ENCODE results near the gene ATP8B3. TPM values are rescaled to one million over a fixed set of nuclear protein-coding genes. Genes with fewer than 3 reads are reported as not detected.
"Not testable (repeated sequence)": the region's sequence is repeated elsewhere in the genome, so short reads cannot be mapped to it uniquely, and the experiment has no call there.

ATP8B3 gene
- total RNA-seq, 1 donor from 2014 or later = 3.3 TPM

DNA sequence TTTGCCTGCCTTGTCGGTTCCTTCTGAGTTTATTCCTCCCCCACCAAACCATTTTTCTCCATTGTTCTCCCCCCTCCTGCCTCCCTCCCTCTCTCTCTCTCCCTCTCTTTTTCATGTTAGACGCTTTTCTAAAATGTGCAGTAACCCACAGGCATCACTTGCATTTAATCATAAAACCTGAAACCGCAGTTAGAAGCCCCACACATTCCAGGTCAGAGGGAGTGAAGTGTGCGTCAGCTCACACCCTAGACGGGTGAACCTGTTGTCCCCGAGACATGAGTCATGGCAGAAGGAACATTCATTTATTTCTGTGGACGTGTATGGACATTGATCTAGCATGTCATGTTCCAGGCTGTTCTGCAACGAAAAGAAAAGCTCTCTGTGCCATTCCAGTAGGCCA, 38.9 kb downstream of the ATP8B3 start:
- DNase-seq (ENCODE audit: low read depth, low spot score) = no peak

DNA sequence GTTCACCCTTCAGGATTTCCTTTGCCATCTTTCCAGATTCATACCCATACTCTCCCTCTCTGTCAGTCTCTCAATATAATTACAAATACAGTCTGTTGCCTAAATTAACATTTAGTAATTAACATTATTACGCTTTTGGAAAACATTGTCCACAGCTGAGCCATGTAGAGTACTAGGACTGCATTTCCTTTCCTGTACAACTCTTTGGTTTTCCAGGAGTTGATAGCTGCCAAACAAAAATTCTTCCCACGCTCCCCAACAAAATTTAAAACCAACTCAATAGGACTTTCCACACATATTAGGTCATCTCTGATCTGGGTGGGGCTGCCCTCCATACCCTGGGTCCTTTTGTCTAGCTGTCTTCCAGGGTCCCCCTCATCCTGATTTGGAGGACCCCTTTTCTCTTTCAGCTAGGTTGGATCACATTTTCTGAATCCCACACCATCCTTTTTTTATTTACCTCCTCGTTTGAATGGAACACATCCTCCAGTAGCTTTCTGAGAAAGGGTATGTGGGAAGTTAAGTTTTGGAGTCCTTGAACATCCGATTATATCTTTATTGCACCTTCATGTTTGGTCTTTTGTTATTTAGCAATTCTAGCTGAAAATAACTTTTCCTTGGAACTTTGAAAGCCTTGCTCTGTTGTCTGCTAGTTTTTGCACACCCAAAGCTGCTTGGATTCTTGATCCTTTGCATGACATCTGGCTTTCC, 41.1 kb downstream of the ATP8B3 start:
- no peak for DNase-seq (ENCODE audit: low read depth, low spot score)

DNA sequence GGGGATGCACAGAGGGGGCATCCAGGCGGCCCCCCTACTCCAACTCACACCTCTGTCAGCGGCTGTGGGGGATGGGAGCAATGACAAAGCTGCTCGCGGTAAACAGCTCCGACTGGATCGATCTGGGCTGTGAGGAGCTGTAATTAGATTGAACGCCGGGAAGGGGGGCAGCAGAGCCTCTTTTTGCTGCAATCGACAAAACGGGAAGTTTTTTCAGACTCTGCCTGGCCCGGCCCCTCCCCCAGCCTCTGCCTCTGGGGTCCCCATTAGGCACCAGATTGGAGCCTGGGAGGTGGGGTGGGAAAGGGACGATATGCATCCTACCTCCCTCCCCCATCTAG, 42.5 kb downstream of the ATP8B3 start:
- no peak for DNase-seq (ENCODE audit: low read depth, low spot score)

DNA sequence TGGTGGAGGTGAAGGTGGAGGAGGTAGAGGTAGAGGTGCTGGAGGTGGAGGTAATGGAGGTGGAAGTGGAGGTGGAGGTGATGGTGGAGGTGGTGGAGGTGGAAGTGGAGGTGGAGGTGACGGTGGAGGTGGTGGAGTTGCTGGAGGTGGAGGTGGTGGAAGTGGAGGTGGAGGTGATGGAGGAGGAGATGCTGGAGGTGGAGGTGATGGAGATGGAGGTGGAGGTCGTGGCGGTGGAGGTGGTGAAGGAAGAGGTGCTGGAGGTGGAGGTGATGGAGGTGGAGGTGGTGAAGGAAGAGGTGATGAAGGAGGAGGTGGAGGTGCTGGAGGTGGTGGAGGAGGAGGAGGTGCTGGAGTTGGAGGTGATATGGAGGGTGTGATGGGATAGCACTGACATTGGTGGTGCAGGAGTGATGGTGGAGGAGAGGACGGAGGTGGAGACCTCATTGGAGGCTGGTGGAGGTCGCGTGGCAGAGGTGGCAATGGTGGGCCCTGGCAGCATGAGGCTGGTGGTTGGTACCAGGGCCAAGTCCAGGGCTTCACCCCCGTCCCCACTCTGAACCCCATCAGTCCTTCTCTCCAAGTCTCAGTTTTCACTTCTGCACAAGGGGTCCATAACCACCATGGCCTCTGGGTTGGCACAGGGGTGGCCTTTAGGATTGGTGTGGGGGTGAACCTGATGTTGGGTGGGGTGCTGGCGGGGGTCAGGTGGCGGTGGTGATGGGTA, 43.0 kb downstream of the ATP8B3 start:
- no peak for DNase-seq (ENCODE audit: low read depth, low spot score)

DNA sequence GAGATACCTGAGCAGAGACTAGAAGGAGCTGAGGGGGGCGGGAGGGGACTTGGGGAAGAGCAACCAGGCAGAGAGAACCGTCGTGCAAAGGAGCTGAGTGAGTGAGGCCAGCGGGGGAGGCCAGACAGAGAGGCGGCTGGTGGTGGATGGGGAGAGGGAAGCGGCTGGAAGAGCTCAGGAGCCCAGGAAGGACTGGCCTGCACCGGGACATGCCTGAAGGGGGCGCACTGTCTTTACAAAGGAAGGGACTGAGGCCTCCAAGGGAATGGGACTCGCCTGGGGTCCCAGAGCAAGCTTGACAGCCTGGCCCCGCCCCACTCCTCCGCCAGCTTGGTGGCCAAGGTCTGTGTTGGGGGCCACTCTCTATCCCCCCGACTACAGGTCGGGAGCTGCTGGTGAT, 43.8 kb downstream of the ATP8B3 start:
- DNase-seq (ENCODE audit: low read depth, low spot score) = no peak

DNA sequence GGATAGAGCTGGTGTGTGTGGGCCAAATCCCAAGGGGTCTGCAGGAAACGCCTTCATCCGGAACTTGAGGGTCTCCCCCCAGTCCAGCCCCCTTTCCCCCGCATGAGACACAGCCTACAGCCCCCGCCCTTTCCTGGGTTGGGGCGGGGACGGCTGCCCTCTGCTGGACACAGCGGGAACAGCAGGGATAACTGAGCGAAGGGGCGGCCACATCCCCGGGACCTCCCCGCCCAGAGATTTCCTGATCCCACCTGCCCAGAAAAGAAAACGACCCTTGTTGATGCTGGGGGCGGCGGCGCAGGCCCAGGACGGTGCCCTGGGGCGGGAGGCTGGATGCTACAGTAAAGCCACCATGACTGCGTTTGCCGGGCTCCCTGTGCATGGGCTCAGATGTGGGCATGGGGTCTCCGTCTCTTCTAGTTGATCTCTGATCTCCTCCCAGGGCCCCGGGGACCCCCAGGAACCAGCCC, 44.6 kb downstream of the ATP8B3 start:
- DNase-seq (ENCODE audit: low read depth, low spot score) = no peak

DNA sequence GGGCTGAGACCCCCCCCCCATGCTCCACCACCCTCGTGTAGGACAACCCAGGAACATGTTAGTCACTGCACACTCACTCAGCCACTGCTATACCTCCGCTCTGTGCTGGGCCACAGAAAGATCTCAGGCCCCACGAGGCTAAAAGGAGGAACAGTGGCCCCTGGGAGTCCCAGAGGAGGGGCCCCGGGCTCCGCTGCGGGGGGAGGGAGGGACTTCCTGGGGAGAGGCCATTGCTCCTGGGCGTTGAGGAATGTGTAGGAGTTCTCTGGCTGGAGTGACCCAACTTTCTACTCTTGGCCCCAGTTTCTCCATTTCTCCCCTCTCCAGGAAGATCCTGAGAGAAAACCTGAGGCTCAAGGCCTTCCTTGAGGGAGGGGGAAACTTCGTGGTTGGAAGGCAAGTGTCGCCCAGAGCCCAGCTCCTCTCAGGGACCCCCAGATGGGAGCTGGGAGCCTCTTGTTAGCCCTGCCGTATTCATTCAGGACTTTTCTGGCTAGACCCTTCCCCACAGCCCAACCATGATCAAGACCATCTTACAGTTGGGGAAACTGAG, 45.2 kb downstream of the ATP8B3 start:
- DNase-seq (ENCODE audit: low read depth, low spot score) = no peak

DNA sequence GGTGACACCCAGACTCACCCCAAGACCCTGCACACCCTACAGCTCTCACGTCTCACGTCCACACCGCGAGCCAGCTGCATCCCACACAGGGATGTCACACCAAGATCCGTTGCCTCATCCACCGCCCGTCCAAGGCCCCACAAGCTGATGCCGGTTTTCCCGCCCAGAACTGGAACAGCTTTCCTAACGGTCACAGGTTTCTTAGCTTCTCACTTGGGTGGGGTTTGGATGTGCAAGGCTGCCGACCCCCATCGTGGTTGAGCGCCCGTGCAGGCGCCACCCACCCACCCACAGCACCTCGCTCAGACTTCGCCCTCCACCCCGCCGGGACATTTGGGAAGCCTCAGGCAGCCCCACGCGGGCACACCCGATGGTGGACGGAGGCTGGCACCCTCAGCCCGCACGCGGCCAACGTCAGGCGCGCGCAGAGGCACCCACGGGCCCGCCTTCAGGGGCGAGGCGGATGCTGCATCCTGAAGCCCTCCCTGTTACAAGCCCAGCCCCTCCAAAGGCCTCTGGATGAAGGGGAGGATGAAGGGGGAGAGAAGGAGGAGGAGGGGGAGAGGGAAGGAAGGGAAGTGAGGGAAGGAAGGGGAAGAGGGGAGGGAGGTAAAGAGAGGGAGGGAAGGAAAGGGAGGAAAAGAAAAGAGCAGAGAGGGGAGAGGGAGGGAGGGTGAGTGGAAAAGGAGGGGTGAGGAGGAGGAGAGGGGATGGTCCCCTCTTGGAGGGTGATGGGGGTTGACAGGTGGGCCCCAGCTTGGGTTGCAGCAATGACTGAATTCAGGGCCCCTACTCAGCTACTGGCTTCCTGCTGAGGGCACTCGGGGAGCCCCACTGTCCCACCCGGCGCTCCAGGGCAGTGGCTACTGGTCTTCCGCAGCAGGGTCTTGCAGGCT, 45.9 kb downstream of the ATP8B3 start:
- DNase-seq (ENCODE audit: low read depth, low spot score) = no peak

DNA sequence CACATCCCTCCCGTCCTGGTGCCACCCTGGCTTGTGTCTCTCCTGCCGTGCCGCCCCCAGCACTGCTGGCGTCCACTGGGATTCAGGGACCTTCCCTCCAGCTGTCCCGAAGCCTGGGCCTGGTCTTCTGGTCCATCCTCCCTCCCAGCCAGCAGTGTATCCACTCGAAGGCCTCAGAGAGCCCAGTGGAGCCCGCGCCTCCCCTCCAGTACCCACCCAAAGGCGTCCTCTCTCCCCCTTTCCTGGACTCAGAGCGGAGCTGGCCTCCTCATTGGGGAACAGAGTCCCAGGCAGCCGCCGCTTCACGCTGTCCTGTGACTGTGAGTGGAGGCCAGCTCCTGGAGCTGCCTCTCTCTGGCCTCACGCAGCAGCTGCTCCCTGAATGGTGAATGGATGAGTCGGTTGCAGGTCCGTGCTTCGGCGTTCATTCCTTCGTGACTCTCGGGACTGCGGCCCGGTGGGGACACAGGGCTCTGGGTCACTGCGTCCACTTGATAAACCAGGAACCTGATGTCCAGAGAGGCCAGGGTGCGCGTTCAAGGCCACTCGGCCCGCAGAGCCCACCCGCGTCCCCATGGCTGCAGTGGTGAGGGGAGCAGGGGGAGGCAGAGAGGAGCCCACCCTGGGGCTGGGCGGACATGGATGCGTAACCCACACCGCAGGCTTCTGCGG, 46.7 kb downstream of the ATP8B3 start:
- no peak for DNase-seq (ENCODE audit: low read depth, low spot score)

DNA sequence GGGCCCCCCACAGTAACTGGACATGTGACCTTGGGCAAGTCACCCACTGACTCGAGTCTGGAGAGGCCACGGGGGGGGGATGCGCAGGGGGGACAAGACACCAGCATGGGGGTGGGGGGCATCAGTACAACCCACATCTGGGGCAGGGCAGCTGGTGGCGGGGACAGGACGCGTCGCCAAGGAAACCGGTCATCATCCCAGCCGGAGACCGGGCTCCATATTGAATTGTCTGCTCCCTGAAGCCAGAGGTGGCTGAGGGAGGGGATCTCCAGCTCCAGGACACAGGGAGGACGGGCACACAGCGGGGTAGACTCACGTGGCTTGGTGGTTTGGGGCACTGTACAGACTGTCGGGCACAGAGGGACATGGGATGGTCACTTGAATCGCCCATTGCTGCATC, 47.3 kb downstream of the ATP8B3 start:
- no peak for DNase-seq (ENCODE audit: low read depth, low spot score)

DNA sequence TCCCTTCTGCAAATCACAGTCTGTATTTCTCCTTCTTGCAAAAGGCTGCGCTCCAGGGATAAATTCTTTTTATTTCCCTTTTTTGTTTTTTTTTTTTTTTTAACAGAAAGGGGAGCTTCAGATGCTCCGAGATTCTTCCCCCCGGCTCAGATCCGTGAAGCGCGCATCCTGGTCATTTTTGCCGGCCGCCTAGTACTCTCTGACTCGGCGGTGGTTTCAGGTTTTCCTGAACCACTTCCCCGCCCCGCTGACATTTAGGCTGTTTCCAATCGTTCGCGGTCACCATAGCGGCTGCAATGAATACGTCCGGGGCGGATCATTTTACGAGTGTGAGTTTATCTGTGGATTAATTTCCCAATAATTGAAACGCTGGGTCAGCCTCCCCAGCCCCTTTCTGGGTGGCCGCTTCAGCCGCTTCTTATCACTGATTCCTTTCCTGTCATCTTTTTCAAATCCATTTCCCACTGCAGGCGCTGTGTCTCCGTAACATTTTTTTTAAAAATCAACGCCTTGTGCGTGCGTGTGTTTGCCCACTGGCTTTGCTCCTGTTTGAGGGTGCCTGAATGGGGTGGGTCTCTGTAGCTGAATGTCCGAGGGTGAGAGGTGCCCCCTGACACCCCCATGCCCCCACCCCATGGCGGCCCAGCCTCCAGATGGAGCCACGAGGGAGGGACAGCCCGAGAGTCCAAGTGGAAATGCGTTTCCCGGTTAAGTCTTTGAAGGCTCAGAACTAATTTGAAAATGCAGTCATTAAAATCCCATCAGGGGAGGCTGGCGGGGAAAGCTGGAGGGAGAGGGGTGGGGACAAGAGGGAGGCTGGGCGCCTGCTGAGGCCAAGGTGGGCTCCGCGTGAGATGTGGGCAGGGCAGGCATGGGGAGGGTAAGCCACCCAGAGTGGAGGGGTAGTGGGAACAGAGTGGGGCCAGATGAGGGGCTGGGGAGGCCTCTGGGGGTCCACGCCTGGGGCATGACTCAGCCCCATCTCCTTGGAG, 48.1 kb downstream of the ATP8B3 start:
- DNase-seq (ENCODE audit: low read depth, low spot score) = no peak

DNA sequence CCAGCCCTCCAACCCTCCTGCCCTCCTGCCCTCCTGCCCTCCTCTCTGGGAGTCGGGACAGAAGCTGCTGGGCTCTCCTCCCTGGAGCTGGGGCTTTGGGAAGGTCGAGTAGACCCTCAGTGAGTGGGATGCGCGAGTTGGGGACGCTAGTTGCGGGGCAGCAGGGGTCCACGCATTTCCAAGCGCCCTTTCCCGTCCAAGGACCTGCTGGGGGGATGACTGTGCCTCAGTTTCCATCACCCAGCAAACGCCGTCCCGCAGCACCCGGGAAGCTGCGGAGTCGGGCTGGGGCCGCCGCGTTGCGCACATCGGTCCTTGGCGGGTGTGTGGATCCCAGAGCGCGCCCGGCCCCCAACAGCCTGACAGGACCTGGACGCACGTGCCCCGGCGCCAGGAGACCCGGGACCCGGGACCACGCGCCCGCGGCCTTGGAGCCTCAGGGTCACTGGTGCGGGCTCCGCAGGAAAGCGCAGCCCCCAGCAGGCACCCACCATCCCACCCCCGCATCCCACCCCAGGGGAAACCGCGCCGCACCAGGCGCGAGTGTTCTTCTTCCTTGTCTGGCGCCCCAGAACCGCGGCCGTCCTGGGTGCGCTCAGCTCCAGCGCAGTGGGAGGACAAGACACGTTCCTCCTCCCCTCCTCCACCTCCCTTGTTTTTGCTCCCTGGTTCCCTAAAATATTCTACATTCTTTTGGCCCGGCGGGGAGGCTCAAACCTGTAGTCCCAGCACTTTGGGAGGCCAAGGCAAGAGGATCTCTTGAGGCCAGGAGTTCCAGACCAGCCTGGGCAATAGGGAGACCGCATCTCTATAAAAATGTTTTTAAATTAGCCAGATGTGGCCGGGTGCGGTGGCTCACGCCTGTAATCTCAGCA, 49.6 kb downstream of the ATP8B3 start:
- no peak for DNase-seq (ENCODE audit: low read depth, low spot score)

DNA sequence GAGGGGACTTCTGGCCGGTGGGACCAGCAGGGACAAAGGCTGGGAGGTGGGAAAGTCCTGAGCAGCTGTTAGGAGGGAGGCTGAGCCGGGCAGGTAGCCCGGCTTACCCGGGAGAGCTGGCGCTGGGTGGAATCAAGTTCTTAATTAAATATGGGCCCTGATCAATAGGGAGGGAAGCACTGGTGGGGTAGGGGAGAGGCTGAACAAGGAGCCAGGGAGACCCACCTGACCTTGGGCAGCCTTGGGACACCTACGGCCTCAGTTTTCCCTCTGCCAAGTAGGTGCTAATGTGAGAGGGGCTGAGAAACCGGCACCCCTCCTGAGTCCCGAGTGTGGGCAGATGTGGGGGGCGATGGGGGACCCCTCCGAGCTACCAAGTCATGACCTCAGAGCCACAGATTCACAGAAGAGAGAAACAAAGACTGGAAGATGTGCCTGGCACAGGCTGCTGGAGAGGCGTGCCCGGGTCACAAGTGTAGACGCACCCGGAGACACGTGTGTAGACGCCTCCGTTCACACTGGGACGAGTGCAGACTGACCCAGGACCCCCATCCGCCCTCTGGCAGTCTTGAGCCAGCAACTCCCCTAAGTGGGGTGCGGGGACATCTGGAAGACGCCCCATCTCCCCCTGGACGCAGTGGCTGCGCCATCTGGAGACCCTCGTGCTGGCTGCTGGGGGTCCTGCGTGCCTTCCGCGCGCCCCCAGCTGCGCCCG, 50.4 kb downstream of the ATP8B3 start:
- DNase-seq (ENCODE audit: low read depth, low spot score) = no peak

DNA sequence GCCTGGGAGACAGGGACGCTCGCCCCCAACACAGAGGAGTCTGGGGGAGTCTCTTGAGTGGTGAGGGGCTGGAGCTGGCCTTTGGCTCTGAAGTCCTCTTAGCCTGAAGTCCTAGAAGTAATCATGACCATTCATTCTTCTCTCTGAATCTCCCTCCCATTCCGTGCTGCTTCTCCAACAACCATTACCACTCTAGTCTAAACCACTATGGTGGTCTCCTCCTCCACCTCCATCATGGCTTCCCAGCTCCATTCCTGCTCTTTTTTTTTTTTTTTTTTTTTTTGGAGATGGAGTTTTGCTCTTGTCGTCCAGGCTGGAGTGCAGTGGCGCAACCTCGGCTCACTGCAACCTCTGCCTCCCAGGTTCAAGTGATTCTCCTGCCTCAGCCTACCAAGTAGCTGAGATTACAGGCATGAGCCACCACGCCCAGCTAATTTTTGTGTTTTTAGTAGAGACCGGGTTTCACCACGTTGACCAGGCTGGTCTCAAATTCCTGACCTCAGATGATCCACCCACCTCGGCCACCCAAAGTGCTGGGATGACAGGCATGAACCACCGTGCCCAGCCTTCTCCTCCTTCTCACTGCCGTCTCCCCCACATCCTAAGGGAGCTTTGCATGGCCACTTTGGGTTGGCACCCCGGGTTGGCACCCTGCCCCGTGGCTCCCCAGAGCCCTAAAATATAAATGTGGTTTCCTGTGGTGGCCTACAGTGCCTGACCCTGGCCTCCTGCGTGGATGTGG, 51.1 kb downstream of the ATP8B3 start:
- not testable (repeated sequence) for DNase-seq (ENCODE audit: low read depth, low spot score)

DNA sequence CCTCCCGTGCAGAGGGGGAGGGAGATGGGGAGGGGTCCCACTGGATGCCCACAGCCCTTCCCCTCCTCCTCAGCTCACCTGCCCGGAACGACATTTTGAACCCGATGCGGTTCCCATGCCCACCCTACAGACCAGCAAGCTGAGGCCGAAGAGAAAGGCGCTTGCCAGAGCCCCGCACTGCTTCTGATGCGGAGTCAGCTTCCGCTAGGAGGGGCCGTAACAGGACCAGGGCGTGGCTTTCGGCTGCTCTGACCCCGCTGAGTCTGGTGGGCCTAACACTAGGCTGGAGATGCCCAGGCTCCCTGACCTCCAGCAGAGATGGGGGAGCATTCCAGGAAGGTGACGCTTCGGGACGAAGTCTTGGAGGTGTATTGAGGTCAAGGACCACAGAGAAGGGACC, 52.1 kb downstream of the ATP8B3 start:
- DNase-seq (ENCODE audit: low read depth, low spot score) = no peak

DNA sequence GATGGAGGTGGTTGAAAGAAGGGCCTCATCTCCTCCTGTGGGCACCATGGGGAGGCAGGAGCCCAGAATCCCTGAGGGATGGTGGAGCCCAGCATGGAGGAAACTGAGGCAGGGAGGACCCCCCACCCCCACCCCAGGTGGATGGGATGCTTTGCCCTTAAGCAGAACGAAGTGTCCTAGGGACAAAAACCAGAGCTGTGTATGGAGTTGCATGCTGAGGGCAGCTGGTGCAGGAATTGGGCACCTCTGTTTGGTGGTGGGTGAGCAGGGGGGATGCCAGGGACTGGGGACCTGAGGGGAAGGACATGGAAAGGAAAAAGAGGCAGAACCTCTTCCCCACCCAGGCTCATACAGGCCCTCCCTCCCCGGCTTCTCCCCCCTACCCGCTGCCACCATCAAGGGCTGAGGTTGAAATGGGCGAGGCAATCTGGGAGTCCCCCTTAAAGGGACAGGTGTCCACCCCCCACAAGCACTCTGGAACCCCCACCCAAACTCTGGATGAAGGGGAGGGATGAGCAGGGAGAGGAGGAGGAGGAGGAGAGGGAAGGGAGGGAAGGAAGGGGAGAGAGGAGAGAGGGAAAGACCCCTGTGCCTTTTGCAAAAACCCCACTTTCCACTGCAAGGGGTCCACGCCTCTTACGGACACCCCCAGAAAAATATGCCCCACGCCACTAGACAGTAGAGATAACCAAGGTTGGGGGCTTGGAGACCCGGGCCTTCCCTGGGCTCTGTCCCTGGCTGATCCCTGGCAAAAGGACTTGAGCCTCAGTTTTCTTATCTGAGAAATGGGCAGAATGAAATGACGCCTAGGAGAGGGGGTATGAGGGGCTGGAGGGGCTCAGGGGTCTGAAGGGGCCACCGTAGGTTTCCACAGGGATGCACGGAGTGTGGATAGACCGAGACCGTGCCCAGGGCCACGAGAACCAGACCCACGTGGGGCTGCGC, 52.8 kb downstream of the ATP8B3 start:
- no peak for DNase-seq (ENCODE audit: low read depth, low spot score)

DNA sequence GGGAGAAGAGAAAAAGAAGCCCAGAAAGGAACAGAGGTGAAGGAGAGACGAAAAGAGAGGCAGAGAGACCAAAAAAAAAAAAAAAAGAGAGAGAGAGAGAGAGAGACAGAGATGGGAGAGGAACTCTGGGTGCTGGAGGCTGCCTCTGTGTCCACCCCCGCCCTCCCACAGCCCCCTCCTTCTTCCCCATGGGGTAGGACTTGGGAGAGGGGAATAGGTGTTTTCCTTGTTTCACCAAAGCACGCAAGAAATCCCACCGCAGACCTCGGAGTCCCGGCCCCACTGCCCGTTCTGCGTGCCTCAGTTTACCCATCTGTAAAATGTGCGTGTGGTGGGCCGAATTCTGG, 53.9 kb downstream of the ATP8B3 start:
- DNase-seq (ENCODE audit: low read depth, low spot score) = no peak

Measured in pulmonary artery endothelial cell (primary cell).